Neuronal stem cell (in vitro differentiated cells): ENCODE data around the gene TBPL2.

Experiments used
- DNase-seq: peaks from one replicate; pipeline ENCODE4 v3.0.0-alpha.2; 2013; ENCODE audit warnings: low spot score
- H2AFZ ChIP-seq: one replicate; pipeline ENCODE4 v1.6.1; 2013; ENCODE audit warnings: mild to moderate bottlenecking, low read length, inconsistent platforms
- H2AK5ac ChIP-seq: 2 replicates; pipeline ENCODE4 v1.6.1; 2013; ENCODE audit warnings: low read depth, mild to moderate bottlenecking, inconsistent platforms, low read length, moderate library complexity, mixed read lengths
- H2BK120ac ChIP-seq: 2 replicates; pipeline ENCODE4 v1.6.1; 2013; ENCODE audit warnings: low read depth, mild to moderate bottlenecking, inconsistent platforms, low read length, moderate library complexity, mixed read lengths
- H2BK12ac ChIP-seq: one replicate; pipeline ENCODE4 v1.6.1; 2013; ENCODE audit warnings: low read length, inconsistent platforms
- H2BK15ac ChIP-seq: 2 replicates; pipeline ENCODE4 v1.6.1; 2013; ENCODE audit warnings: mild to moderate bottlenecking, low read length, inconsistent platforms, mixed read lengths
- H2BK5ac ChIP-seq: one replicate; pipeline ENCODE4 v1.6.1; 2013; ENCODE audit warnings: inconsistent platforms, mild to moderate bottlenecking, low read length, moderate library complexity
- H3K14ac ChIP-seq: one replicate; pipeline ENCODE4 v1.6.1; 2013; ENCODE audit warnings: low read length, inconsistent platforms
- H3K18ac ChIP-seq: 2 replicates; pipeline ENCODE4 v1.6.1; 2013; ENCODE audit warnings: low read length, inconsistent platforms
- H3K23ac ChIP-seq: 2 replicates; pipeline ENCODE4 v1.6.1; 2013; ENCODE audit warnings: low read depth, mild to moderate bottlenecking, mixed read lengths, low read length, inconsistent platforms; ENCODE audit not compliant: poor library complexity
- H3K27ac ChIP-seq: replicated peaks from 3 replicates; pipeline ENCODE4 v1.5.1; 2013; ENCODE audit warnings: low read length, inconsistent platforms
- H3K27me3 ChIP-seq, 3 experiments: 2 replicates each; pipeline ENCODE4 v1.6.1; 2013; ENCODE audit warnings: low read length in 3 of 3, mild to moderate bottlenecking in 2 of 3, inconsistent platforms in 1 of 3, low read depth in 1 of 3, mixed read lengths in 1 of 3, moderate library complexity in 1 of 3; ENCODE audit not compliant: control insufficient read depth in 3 of 3, insufficient read depth in 3 of 3
- H3K36me3 ChIP-seq, 2 donors: replicated peaks in 1 of 2; 2 replicates each; pipeline ENCODE4 v1.6.1; 2013; ENCODE audit warnings: low read length in 2 of 2; ENCODE audit not compliant: control insufficient read depth in 2 of 2, insufficient read depth in 2 of 2
- H3K4ac ChIP-seq: 2 replicates; pipeline ENCODE4 v1.6.1; 2013; ENCODE audit warnings: inconsistent platforms, mild to moderate bottlenecking, low read length, moderate library complexity
- H3K4me1 ChIP-seq, 2 donors: 1 replicate in 1 of 2; 2 replicates in 1 of 2; pipeline ENCODE4 v1.6.1; 2013; ENCODE audit warnings: low read length in 2 of 2, low read depth in 1 of 2; ENCODE audit not compliant: control insufficient read depth in 2 of 2, insufficient read depth in 1 of 2
- H3K4me2 ChIP-seq: one replicate; pipeline ENCODE4 v1.6.1; 2013; ENCODE audit warnings: mild to moderate bottlenecking, low read length, inconsistent platforms; ENCODE audit not compliant: insufficient read depth, poor library complexity, severe bottlenecking
- H3K4me3 ChIP-seq, 2 donors: 2 replicates each; pipeline ENCODE4 v1.5.1; 2013; ENCODE audit warnings: low read length in 2 of 2, mild to moderate bottlenecking in 2 of 2, inconsistent platforms in 1 of 2, moderate library complexity in 1 of 2
- H3K79me1 ChIP-seq: one replicate; pipeline ENCODE4 v1.6.1; 2013; ENCODE audit warnings: low read depth, mild to moderate bottlenecking, inconsistent platforms, low read length, moderate library complexity
- H3K9ac ChIP-seq: one replicate; pipeline ENCODE4 v1.6.1; 2013; ENCODE audit warnings: mild to moderate bottlenecking, low read depth, low read length, inconsistent platforms; ENCODE audit not compliant: poor library complexity
- H3K9me3 ChIP-seq, 2 donors: replicated peaks in 1 of 2; 2 replicates each; pipeline versions ENCODE3 to v1.6.1; 2013; ENCODE audit warnings: low read length in 2 of 2, mild to moderate bottlenecking in 2 of 2, inconsistent platforms in 1 of 2, low read depth in 1 of 2, mixed read lengths in 1 of 2, moderate library complexity in 1 of 2; ENCODE audit not compliant: control insufficient read depth in 2 of 2, insufficient read depth in 1 of 2
- H4K8ac ChIP-seq: one replicate; pipeline ENCODE4 v1.6.1; 2013; ENCODE audit warnings: low read depth, mild to moderate bottlenecking, inconsistent platforms, low read length, moderate library complexity
- H4K91ac ChIP-seq: one replicate; pipeline ENCODE4 v1.6.1; 2013; ENCODE audit warnings: low read length, low read depth, mild to moderate bottlenecking, inconsistent platforms; ENCODE audit not compliant: poor library complexity
- WGBS, 2 donors: extraction: QIAGEN DNeasy Blood & Tissue Kit; methylation state at CpG; one replicate each; pipeline ENCODE4 v1.1.7; 2013; ENCODE audit warnings: missing lambda C conversion rate in 2 of 2, mixed read lengths in 1 of 2; ENCODE audit not compliant: insufficient read length in 2 of 2, insufficient replicate concordance in 1 of 2; ENCODE audit errors: extremely low coverage in 2 of 2; 5-methylcytosine and 5-hydroxymethylcytosine counted together

TBPL2 gene

DNA sequence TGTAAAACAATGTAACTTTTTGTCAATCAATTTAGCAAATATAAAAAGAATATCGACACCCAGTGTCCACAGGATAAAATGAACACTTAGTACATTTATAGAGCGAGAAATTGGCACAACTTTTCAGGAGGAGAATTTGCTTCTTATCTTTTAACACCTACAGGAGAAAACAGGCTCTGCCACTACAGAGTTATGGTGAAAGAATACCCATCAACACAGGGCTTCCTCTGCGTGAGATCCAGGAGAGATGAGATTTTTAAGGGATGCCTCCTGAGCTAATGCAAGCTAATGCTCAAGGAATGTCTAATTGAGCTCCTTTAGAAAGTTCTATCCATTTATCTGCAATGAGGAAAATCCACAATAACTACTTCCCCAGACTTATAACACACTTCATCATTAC, 7.8 kb downstream of the TBPL2 start:
- Histone ChIP-seq H3K4me2 (no peak overlapping the region), H3K4ac (no peak overlapping the region), H3K27me3 (peaks cover 0 to 31% (median 2%) of the 10 kb centered on the region in 3 experiments), H3K9me3 (no peaks in the 10 kb centered on the region), H3K79me1 (no peaks in the 10 kb centered on the region), H2AK5ac (no peak overlapping the region), H4K8ac (no peak overlapping the region), H3K18ac (no peak overlapping the region), H2BK5ac (no peak overlapping the region), H2BK15ac (no peak overlapping the region), H3K23ac (no peak overlapping the region), H3K9ac (no peak overlapping the region), H3K4me1 (no peaks in the 10 kb centered on the region), H2BK12ac (no peak overlapping the region), H4K91ac (no peak overlapping the region), H2BK120ac (no peak overlapping the region), H3K36me3 (no peaks in the 10 kb centered on the region), H3K4me3 (no peak overlapping the region), H2AFZ (no peak overlapping the region), H3K14ac (no peak overlapping the region), H3K27ac (no peak overlapping the region)
- no CpG with 5 or more reads among the region's 3 CpGs for WGBS, 2 donors
- no peak for DNase-seq

DNA sequence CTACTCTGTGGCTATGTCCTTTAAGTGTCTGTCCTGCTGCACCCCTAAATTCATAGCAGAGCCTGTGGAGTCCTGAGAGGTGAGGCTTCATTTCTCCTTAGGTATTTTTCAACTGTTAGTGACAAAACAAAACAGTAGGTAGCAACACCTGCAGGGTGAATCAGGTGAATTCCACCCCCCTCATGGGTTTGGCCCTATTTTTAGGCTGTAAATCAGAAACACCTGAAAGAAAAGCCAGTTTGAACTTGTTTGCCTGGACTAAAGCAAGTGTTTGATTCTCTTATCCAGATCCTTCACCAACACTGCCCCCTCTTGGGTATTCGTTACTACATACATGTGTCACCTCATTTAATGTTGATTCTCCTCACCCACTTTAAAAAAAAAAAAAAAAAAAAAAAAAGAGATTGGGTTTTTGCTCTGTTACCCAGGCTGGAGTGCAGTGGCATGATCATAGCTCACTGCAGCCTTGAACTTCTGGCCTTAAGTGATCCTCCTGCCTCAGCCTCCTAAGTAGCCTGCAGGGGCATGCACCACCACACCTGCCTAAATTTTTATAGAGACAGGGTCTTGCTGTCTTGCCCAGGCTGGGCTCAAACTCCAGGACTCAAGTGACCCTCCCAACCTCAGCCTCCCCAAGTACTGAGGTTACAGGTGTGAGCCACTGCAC, 10.3 kb downstream of the TBPL2 start:
- Histone ChIP-seq H3K9me3 (no peaks in the 10 kb centered on the region), H4K91ac (no peak overlapping the region), H4K8ac (no peak overlapping the region), H3K4ac (no peak overlapping the region), H2AK5ac (no peak overlapping the region), H3K4me1 (no peaks in the 10 kb centered on the region), H3K23ac (no peak overlapping the region), H3K27me3 (peaks cover 0 to 29% (median 2%) of the 10 kb centered on the region in 3 experiments), H3K14ac (no peak overlapping the region), H2BK5ac (no peak overlapping the region), H3K4me2 (no peak overlapping the region), H2BK120ac (no peak overlapping the region), H3K27ac (no peak overlapping the region), H3K79me1 (no peaks in the 10 kb centered on the region), H3K36me3 (no peaks in the 10 kb centered on the region), H3K18ac (no peak overlapping the region), H3K9ac (no peak overlapping the region), H3K4me3 (no peak overlapping the region), H2BK12ac (no peak overlapping the region), H2AFZ (peak overlapping the region; percentile 46), H2BK15ac (no peak overlapping the region)
- no peak for DNase-seq
- whole genome bisulfite sequencing, 2 donors, result no CpG with 5 or more reads among the region's 1 CpG

DNA sequence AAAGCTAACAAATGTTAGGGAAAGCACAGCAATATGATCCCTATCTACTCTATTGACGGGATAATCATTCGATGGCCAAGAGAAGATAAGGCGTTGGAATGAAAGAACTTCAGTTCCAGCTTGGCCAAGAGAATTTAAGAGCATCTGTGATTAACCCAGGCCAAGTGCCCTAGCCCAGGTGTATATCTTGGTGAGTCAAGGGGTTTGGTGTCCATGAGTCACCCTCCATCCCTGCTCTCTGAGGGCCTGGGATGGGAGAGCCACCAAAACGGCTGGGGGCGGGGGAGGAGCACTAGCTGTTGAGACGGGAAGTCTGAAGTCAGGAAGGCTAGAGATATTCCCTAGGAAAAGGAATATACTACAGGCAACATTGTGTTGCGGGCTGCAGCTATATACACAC, 13.0 kb downstream of the TBPL2 start:
- no peaks in the 10 kb centered on the region for H3K4me1 ChIP-seq
- H2BK15ac ChIP-seq, result no peak overlapping the region
- no peak overlapping the region for H3K14ac ChIP-seq
- no CpG with 5 or more reads among the region's 7 CpGs for WGBS, 2 donors
- H3K9me3 ChIP-seq, result no peaks in the 10 kb centered on the region
- no peak overlapping the region for H2BK12ac ChIP-seq
- no peak for DNase-seq
- H3K79me1 ChIP-seq, result no peaks in the 10 kb centered on the region
- no peak overlapping the region for H2BK120ac ChIP-seq
- no peak overlapping the region for H3K4me2 ChIP-seq
- no peaks in the 10 kb centered on the region for H3K36me3 ChIP-seq
- H3K9ac ChIP-seq, result no peak overlapping the region
- no peak overlapping the region for H3K27ac ChIP-seq
- H4K8ac ChIP-seq, result no peak overlapping the region
- H2AFZ ChIP-seq, result no peak overlapping the region
- H3K27me3 ChIP-seq, result peaks cover 0 to 27% (median 2%) of the 10 kb centered on the region in 3 experiments
- H4K91ac ChIP-seq, result no peak overlapping the region
- H3K4me3 ChIP-seq, result no peak overlapping the region
- H3K18ac ChIP-seq, result no peak overlapping the region
- no peak overlapping the region for H3K23ac ChIP-seq
- H2AK5ac ChIP-seq, result no peak overlapping the region
- H3K4ac ChIP-seq, result no peak overlapping the region
- no peak overlapping the region for H2BK5ac ChIP-seq

DNA sequence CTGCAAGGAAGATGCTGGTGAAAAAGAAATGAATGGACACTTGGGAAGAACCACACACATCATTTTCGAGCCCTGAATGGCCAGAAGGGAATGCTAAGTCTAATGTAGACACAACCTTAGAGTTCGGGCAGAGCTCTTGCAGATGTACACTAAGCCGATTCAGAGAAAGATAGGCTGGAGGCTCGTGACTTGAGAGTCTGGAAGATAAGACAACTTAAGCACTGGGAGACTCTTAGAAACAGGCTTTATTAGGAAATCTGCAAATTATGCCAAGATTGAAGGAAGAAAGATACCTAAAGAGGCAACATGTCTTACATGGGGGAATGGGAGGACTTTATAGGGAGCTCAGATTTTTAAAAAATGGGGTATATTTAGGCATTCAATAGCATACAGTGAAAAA, 13.5 kb downstream of the TBPL2 start:
- Histone ChIP-seq H3K9ac (no peak overlapping the region), H3K14ac (no peak overlapping the region), H3K9me3 (no peaks in the 10 kb centered on the region), H2AK5ac (no peak overlapping the region), H3K18ac (no peak overlapping the region), H3K36me3 (no peaks in the 10 kb centered on the region), H2BK5ac (no peak overlapping the region), H3K27ac (no peak overlapping the region), H3K23ac (no peak overlapping the region), H4K8ac (no peak overlapping the region), H2AFZ (no peak overlapping the region), H3K79me1 (no peaks in the 10 kb centered on the region), H4K91ac (no peak overlapping the region), H3K4ac (no peak overlapping the region), H2BK15ac (no peak overlapping the region), H2BK12ac (no peak overlapping the region), H3K4me2 (no peak overlapping the region), H3K27me3 (peaks cover 0 to 27% (median 2%) of the 10 kb centered on the region in 3 experiments), H2BK120ac (no peak overlapping the region), H3K4me3 (no peak overlapping the region), H3K4me1 (no peaks in the 10 kb centered on the region)
- DNase-seq, result no peak
- no CpG with 5 or more reads among the region's 4 CpGs for WGBS, 2 donors
